Duodenal mucosa (tissue), 2 donors: ENCODE measurements around the gene BCO2.

Experiments used
- H3K27ac ChIP-seq: one replicate; pipeline ENCODE4 v1.7.0; 2013; ENCODE audit warnings: low read depth, low read length
- H3K27me3 ChIP-seq, 2 donors: one replicate each; pipeline ENCODE4 v1.7.0; 2013; ENCODE audit warnings: low read length in 2 of 2, control low read depth in 1 of 2; ENCODE audit not compliant: insufficient read depth in 2 of 2, control insufficient read depth in 1 of 2
- H3K36me3 ChIP-seq, 2 donors: one replicate each; pipeline ENCODE4 v1.7.0; 2013; ENCODE audit warnings: low read length in 2 of 2, control low read depth in 1 of 2; ENCODE audit not compliant: insufficient read depth in 2 of 2, control insufficient read depth in 1 of 2
- H3K4me1 ChIP-seq, 2 donors: one replicate each; pipeline ENCODE4 v1.7.0; 2013; ENCODE audit warnings: low read length in 2 of 2, control low read depth in 1 of 2; ENCODE audit not compliant: insufficient read depth in 2 of 2, control insufficient read depth in 1 of 2
- H3K4me3 ChIP-seq, 2 donors: one replicate each; pipeline ENCODE4 v1.7.0; 2013; ENCODE audit warnings: low read length in 2 of 2, low read depth in 1 of 2
- H3K9ac ChIP-seq, 2 donors: one replicate each; pipeline ENCODE4 v1.7.0; 2013; ENCODE audit warnings: low read length in 2 of 2, low read depth in 1 of 2
- H3K9me3 ChIP-seq, 2 donors: one replicate each; pipeline ENCODE4 v1.7.0; 2013; ENCODE audit warnings: low read length in 2 of 2, control low read depth in 1 of 2; ENCODE audit not compliant: control insufficient read depth in 1 of 2

Gene BCO2

DNA sequence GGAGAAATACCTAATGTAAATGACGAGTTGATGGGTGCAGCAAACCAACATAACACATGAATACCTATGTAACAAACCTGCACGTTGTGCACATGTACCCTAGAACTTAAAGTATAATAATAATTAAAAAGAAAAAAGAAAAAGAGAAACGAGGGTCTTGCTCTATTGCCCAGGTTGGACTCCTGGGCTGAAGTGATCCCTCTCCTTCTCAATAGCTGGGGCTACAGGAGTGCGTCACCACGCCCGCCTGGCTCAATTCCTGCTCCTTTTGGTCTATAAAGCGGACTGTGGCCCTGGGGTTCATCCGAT is 50.4 kb downstream of the BCO2 start:
- Histone ChIP-seq H3K27ac (peak overlapping the region; percentile 98), H3K9me3 (no peaks in the 10 kb centered on the region), H3K9ac (peak overlapping the region; percentile 92 to 95), H3K36me3 (peaks cover 3 to 12% of the 10 kb centered on the region in 2 donors), H3K4me1 (peaks cover 9 to 11% of the 10 kb centered on the region in 2 donors), H3K4me3 (peak overlapping the region; percentile 88 to 94), H3K27me3 (no peaks in the 10 kb centered on the region)

DNA sequence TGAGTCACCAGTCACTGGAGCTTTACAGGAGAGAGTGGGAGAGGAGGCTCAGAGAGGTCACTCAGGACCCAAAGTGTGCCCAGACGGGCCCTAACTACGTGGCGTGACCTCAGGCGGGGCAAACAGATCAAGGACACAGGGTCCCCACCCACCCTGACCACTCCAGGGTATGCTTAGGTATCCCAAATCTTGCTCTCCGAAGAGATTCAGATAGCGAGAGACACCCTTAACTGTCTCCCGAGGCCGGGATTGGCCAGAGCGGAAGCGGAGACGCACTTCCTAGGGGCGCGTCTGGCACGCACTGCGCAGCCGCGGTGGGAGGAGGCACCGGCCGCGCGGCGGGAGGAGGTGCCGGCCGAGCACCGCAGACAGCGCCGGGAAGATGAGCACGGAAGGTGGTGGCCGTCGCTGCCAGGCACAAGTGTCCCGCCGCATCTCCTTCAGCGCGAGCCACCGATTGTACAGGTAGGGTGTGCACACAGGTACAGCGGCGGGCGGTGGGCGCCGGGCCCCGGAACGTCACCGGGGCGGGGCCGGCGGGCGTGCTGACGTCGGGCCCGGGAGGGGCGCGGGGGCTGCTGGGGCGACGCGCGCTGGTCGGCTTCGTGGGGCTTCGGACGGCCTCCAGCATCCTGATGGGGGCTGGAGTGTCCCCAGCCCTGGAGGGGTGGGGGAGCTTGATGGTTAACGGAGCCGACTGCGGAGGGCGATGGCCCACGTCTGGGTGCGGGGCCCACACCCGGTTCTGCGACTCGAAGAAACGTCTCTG is 50.9 kb downstream of the BCO2 start, which contains the start of gene PTS:
PTS (plus strand) TSS at position 367 of the 769 bp plus-strand sequence; CDS start at position 383, 16 bp downstream.
- Histone ChIP-seq H3K27ac (peak within 1 kb of the TSS; percentile 98), H3K9ac (peak within 1 kb of the TSS; percentile 92 to 95), H3K36me3 (peaks cover 8 to 17% of the 10 kb centered on the region in 2 donors), H3K27me3 (no peaks in the 10 kb centered on the region), H3K4me1 (peaks cover 9 to 11% of the 10 kb centered on the region in 2 donors), H3K4me3 (peak within 1 kb of the TSS; percentile 88 to 94), H3K9me3 (no peaks in the 10 kb centered on the region)

DNA sequence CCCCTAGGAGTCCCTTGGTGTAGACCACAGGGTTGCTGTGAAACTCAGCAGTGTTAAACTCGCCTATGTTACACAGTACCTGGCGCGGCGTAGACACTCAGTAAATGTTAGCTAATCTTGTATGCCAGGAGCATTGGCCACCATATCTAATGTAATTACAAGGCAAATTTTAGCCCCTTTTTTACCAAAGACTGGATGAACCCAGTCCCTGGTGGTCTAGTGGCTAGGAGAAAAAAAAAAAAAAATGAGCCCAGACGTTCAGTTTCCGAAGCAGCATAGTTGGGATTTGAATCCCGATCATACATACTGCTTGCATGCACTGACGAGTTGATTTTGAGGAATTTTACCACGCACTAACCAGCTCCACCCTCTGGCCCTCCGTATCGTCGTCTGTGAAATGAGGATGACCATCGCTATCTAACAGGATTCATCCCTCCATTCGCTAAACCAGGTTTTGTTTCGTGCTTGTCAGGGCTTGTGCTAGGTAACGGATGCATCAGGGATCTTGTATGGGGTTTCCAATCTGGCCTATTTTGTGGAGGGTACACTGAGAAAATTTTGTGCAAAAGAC is 51.6 kb downstream of the BCO2 start:
- peaks cover 9 to 11% of the 10 kb centered on the region in 2 donors for H3K4me1 ChIP-seq
- H3K27ac ChIP-seq = peak overlapping the region; percentile 98
- no peaks in the 10 kb centered on the region for H3K9me3 ChIP-seq
- H3K27me3 ChIP-seq = no peaks in the 10 kb centered on the region
- peak overlapping the region; percentile 92 to 95 for H3K9ac ChIP-seq
- H3K36me3 ChIP-seq = peaks cover 8 to 19% of the 10 kb centered on the region in 2 donors
- H3K4me3 ChIP-seq = peak overlapping the region; percentile 88 to 94

DNA sequence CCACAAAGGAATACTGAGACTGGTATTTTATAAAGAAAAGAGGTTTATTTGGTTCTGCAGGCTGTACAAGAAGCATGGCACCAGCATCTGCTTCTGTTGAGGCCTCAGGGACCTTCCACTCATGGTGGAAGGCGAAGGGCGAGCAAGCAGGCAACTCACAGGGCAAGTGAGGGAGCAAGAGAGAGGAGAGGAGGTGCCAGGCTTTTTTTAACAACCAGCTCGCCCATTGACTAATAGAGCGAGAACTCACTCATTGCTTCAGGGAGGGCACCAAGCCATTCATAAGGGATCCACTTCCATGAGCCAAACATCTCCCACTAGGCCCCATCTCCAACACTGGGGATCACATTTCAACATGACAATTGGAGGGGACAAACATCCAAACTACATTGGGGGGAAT is 52.2 kb downstream of the BCO2 start:
- H3K9ac ChIP-seq = peak overlapping the region; percentile 92 to 95
- H3K36me3 ChIP-seq = peaks cover 8 to 19% of the 10 kb centered on the region in 2 donors
- H3K9me3 ChIP-seq = no peaks in the 10 kb centered on the region
- H3K27me3 ChIP-seq = no peaks in the 10 kb centered on the region
- peaks cover 9 to 11% of the 10 kb centered on the region in 2 donors for H3K4me1 ChIP-seq
- no peak overlapping the region for H3K27ac ChIP-seq
- H3K4me3 ChIP-seq = peak overlapping the region; percentile 88 to 94

DNA sequence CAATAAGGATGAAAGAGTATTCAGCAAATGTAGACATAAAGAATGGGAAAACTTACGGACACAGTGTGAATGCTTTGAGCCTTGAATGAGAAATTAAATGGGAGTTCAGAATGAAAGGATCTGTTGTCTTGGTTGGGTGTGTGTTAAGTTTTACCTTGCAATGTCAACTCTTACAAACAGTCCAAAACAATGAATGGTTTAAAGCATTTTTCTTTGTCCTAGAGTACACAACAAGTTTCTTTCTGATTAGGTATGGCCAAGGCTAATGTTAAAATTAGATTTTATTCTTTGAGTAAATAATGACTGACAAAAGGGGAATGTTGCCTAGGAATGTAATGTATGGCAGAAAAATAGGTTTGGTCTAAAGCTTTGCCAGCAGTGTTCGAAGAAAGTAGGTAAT is 53.4 kb downstream of the BCO2 start:
- H3K9ac ChIP-seq = no peak overlapping the region
- H3K27ac ChIP-seq = no peak overlapping the region
- H3K9me3 ChIP-seq = no peaks in the 10 kb centered on the region
- no peak overlapping the region for H3K4me3 ChIP-seq
- no peaks in the 10 kb centered on the region for H3K27me3 ChIP-seq
- peaks cover 11 to 23% of the 10 kb centered on the region in 2 donors for H3K36me3 ChIP-seq
- peaks cover 9 to 11% of the 10 kb centered on the region in 2 donors for H3K4me1 ChIP-seq

DNA sequence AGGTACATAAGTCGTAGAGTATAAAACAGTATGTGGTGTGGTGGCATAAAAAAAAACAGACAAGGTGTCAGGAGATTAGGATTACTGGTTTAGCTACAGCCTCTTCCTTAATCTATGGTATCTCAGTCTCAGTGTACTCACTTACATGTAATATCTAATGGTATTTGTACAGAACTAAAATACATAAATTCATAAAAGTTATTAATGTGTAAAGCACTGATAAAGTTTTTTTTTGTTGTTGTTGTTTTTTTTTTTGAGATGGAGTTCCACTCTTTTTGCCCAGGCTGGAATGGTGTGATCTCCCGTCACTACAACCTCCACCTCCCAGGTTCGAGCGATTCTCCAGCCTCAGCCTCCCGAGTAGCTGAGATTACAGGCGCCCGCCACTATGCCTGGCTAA is 53.8 kb downstream of the BCO2 start:
- peaks cover 11 to 23% of the 10 kb centered on the region in 2 donors for H3K36me3 ChIP-seq
- H3K9ac ChIP-seq = no peak overlapping the region
- H3K4me3 ChIP-seq = no peak overlapping the region
- H3K4me1 ChIP-seq = peaks cover 9 to 11% of the 10 kb centered on the region in 2 donors
- no peaks in the 10 kb centered on the region for H3K9me3 ChIP-seq
- no peak overlapping the region for H3K27ac ChIP-seq
- H3K27me3 ChIP-seq = no peaks in the 10 kb centered on the region

DNA sequence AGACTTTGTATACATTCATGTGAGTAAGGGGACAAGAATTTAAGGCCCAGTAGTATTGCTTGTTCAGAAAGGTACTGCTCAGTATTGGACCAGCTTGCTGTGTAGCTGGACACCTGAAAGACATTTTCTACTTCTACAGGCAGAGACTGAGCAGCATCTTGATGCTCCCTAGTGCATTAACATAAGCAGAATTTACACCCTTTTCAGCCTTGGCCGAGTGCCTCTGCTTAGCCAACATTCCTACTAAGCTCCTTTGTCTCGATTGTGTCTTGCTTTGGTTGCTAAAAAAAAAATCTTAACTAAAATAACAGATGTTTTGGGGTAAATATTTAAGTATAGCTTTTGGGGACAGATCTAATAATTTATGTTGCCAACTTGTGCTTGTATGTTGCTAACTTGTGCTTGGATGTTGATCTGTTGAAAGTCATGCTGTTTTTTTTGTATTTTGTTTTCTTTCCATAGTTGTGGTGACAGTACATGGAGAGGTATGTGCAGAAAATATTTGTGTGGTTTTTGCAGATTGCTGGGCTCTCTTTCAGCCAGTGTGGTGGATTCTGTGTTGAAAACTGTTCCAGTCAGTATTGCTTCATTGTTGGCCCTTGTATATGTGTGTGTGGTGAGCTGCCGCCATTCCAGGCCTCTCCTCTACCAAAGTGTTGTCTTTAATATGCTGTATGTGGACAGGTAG is 54.6 kb downstream of the BCO2 start:
- Histone ChIP-seq H3K36me3 (peaks cover 11 to 23% of the 10 kb centered on the region in 2 donors), H3K4me1 (peaks cover 9 to 11% of the 10 kb centered on the region in 2 donors), H3K4me3 (no peak overlapping the region), H3K27me3 (no peaks in the 10 kb centered on the region), H3K9me3 (no peaks in the 10 kb centered on the region), H3K27ac (no peak overlapping the region), H3K9ac (no peak overlapping the region)

DNA sequence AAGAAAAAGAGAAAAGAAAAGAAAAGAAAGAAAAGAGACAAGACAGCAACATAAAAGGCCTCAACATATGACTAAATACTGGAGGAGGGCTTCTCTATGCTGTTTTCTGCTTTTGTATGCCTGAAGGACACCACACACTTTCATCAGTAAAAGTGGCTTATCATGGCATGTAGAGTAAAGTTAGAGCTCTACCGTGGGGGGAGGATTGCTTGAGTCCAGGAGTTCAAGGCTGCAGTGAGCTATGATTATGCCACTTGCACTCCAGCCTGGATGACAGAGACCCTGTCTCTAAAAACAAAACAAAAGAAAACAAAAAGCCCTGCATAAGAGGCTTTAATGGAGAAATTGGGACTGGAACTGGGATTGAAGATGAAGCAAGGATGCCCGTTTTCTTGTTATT is 56.6 kb downstream of the BCO2 start:
- H3K27ac ChIP-seq = no peak overlapping the region
- peaks cover 8 to 9% of the 10 kb centered on the region in 2 donors for H3K4me1 ChIP-seq
- H3K4me3 ChIP-seq = no peak overlapping the region
- no peak overlapping the region for H3K9ac ChIP-seq
- no peaks in the 10 kb centered on the region for H3K27me3 ChIP-seq
- H3K9me3 ChIP-seq = no peaks in the 10 kb centered on the region
- peaks cover 11 to 37% of the 10 kb centered on the region in 2 donors for H3K36me3 ChIP-seq

DNA sequence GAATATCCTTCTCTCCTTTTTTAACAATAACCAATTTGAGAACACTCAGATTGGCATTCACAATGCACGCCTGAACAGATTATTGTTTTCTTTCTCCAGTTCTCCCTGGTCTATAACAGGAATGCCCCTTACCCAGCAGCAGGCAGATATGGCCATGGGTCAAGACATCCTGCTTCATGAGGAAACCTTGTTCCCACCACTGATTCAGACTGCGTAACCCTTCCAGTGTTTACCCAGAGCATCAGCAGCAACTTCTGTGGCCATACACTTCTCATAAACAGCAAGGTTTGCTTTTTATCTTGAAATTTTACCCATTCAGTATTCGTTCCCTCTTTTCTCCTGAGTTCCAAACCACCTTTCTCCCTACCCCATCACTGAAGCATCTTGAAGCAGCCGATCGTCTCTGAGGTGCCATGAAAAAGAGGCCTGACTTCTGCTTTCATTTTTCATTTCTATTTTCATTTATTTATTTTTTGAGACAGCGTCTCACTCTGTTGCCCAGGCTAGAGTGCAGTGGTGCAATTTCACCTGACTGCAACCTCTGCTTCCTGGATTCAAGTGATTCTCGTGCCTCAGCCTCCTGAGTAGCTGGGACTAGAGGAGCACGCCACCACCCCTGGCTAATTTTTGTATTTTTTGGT is 60.6 kb downstream of the BCO2 start:
- Histone ChIP-seq H3K9ac (no peak overlapping the region), H3K9me3 (no peaks in the 10 kb centered on the region), H3K4me1 (no peaks in the 10 kb centered on the region), H3K27me3 (no peaks in the 10 kb centered on the region), H3K27ac (no peak overlapping the region), H3K36me3 (peaks cover 7 to 38% of the 10 kb centered on the region in 2 donors), H3K4me3 (no peak overlapping the region)

DNA sequence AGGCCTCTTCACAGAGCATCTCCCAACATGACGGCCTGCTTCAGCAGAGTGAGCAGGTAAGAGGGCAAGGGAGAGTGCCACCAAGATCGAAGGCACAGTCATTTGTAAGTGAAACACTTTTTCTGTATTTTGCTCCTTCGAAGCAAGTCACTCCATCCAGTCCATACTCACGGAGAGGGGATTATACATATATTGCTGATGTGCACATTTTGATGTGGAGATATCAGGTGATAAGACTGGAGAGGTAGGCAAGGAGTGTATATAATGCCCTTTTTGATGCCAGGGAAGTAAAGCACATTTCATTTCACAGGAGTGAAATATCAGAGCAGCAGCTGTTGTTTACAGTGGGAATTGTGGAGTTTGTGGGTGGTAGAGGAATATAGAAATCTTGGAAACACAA is 62.1 kb downstream of the BCO2 start:
- Histone ChIP-seq H3K9me3 (no peaks in the 10 kb centered on the region), H3K9ac (no peak overlapping the region), H3K4me1 (no peaks in the 10 kb centered on the region), H3K27ac (no peak overlapping the region), H3K36me3 (peaks cover 3 to 33% of the 10 kb centered on the region in 2 donors), H3K27me3 (no peaks in the 10 kb centered on the region), H3K4me3 (no peak overlapping the region)
